D721Med (cell line): Measurements from ENCODE around the gene CAVIN1.
"Not testable (repeated sequence)": the region's sequence is repeated elsewhere in the genome, so short reads cannot be mapped to it uniquely, and the experiment has no call there.

Experiments
- DNase-seq: peaks from one replicate; pipeline ENCODE4 v3.0.0; 2011; ENCODE audit warnings: low spot score; ENCODE audit not compliant: insufficient read length
- FAIRE-seq: peaks from 2 replicates; lab custom pipeline; 2011; peaks lifted over from hg19 to GRCh38; lab: Jason Lieb, UNC
- TF ChIP-seq, protein P1 (sequence below): IDR thresholded peaks from 2 replicates; pipeline ENCODE4 v1.5.1; 2012; ENCODE audit warnings: mild to moderate bottlenecking, control low read depth; ENCODE audit not compliant: insufficient read depth; ENCODE audit errors: missing control alignments

Gene CAVIN1

DNA sequence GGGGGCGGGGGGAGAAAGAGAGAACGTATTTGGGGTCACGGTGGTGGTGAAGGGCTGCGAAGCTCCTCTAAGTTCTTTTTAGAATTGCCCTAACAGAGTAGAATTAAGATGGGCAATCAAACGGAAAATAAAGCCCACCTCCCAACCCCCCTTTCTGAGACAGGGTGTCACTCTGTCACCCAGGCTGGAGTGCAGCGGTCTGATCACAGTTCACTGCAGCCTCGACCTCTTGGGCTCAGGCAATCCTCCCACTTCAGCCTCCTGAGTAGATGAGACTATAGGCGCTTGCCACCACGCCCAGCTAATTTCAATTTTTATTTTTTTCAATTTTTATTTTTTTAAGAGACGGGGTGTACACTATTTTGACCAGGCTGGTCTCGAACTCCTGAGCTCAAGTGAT, 710 bp upstream of the CAVIN1 start:
- DNase-seq: no peak
- FAIRE-seq: no peak
- TF ChIP-seq, protein P1, sequence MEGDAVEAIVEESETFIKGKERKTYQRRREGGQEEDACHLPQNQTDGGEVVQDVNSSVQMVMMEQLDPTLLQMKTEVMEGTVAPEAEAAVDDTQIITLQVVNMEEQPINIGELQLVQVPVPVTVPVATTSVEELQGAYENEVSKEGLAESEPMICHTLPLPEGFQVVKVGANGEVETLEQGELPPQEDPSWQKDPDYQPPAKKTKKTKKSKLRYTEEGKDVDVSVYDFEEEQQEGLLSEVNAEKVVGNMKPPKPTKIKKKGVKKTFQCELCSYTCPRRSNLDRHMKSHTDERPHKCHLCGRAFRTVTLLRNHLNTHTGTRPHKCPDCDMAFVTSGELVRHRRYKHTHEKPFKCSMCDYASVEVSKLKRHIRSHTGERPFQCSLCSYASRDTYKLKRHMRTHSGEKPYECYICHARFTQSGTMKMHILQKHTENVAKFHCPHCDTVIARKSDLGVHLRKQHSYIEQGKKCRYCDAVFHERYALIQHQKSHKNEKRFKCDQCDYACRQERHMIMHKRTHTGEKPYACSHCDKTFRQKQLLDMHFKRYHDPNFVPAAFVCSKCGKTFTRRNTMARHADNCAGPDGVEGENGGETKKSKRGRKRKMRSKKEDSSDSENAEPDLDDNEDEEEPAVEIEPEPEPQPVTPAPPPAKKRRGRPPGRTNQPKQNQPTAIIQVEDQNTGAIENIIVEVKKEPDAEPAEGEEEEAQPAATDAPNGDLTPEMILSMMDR: no peak

DNA sequence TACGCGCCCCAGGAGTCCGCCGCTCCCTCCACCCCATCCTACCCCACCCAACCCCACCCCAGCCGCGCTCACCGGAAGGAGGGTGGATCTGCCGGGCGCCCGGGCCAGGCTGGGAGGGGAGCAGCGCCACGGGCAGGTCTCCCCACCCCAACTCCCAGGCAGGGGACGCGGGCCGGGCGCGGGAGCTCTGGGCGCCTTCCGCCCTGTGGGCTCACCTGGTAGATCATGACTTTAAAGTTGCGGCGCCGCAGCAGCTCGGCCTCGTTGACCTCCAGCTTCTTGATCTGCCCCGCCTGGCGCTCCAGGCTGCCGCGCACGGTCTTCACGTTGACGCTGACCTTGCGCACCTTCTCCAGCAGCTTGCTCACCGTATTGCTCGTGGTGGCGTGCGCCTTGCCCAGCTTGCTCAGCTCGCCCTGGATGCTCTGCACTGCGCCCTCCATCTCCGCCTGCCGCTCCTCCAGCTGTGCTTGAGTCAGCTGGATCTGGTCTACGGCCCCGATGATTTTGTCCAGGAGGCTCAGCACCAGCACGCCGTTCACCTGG, 571 bp downstream of the CAVIN1 start:
- no peak for DNase-seq
- TF ChIP-seq, protein P1: no peak
- no peak for FAIRE-seq

DNA sequence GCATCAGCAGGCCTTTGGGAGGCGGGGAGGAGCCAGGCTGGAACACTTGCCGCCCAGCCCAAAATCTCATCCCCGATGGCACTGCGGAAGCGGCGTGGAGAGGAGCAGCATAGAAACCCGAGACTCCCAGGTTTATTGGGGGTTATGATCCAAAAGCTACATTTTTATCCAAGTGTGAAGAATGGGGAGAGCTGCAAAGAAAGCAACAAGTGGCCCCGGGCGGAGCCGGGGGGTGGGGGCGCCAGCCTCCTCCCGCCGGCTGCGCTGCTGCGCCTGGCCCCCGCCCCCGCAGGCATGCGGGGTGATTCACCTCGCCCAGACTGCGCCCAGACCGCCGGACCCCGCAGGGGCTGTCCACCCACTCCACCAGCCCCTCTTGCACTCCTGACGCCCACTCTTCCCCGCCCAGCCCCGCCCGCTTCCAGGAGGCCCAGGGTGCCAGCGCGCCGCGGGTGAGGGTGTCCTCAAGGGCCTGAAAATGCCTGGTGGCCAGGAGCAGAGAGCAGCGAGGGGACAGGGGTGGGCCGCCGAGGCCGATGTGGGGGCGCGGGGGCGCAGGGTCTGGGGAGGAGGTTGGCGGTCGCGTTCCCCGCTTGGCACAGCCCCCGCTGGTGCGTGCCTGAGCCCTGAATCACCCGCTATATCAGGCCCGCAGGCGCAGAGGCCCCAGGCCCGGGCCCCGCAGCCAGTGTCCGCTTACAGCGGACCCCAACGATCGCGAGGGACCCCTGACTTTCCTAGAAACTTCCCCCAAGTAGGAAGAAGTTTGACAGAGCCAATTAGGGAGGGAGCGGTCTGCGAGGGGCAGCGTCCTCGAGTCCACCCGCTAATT, 1.3 kb downstream of the CAVIN1 start:
- TF ChIP-seq, protein P1: no peak
- no peak for FAIRE-seq
- DNase-seq: no peak

DNA sequence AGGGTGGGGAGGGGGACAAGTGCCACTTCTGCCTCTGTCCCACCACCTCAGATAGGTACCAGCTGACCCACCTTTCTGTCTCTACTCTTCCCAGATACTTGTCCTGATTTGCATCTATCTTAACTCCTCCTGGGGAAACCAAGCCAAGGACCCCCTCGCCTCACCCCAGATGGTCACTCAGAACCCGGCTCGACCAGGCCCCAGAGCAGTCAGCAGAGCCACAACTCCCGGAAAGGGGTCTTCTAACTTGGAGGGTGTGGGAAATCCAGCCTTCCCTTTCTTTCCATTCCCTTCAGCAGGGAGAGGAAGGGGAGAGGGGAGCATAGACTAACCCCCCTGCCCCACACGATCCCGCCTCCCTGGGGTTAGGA, 1.9 kb downstream of the CAVIN1 start:
- FAIRE-seq (no peak), DNase-seq (no peak)
- TF ChIP-seq, protein P1: no peak

DNA sequence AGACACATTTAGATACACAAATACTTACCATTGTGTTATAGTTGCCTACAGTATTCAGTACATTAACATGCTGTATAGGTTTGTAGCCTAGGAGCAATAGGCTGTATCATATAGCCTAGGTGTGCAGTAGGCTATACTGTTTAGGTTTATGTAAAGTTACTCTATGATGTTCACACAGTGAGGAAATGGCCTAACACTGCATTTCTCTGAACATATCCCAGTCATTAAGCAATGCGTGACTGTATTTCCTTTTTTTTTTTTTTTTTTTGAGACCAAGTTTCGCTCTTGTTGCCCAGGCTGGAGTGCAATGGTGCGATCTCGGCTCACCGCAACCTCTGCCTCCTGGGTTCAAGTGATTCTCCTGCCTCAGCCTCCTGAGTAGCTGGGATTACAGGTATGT, 5.1 kb downstream of the CAVIN1 start:
- DNase-seq, FAIRE-seq: not testable (repeated sequence)

DNA sequence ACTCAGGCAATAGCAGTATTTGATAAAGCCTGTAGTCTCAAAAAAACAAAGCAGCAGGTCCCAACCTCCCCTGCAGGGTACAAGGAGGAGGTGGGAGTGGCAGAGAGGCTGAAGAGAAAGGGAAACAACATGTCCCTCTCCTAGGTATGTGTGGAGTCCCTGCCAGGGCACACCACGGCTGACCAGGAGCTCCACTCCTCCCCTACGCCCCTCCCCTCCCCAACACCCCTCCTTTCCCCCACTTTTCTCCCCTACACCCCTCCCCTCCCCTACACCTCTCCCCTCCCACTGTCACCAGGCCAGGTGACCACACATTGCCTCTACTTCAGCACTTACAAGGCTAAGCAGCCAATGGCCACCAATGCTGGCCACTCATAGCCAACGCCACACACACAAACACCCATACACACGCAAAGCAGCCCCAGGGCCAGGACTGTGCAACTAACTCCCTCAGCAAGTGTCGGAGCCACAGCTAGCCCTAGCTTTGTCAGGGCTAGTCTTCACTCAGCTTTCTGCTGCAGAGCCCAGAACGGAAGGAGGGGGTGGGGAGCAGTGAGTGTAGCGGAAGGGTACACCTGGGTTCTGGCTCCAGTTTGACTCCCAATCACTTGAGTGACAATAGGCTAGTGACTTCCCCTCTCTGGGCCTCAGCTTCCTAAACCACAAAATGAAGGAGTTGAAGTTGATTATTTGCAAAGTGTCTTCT, 8.2 kb downstream of the CAVIN1 start:
- DNase-seq (no peak), FAIRE-seq (no peak)
- TF ChIP-seq, protein P1: no peak

DNA sequence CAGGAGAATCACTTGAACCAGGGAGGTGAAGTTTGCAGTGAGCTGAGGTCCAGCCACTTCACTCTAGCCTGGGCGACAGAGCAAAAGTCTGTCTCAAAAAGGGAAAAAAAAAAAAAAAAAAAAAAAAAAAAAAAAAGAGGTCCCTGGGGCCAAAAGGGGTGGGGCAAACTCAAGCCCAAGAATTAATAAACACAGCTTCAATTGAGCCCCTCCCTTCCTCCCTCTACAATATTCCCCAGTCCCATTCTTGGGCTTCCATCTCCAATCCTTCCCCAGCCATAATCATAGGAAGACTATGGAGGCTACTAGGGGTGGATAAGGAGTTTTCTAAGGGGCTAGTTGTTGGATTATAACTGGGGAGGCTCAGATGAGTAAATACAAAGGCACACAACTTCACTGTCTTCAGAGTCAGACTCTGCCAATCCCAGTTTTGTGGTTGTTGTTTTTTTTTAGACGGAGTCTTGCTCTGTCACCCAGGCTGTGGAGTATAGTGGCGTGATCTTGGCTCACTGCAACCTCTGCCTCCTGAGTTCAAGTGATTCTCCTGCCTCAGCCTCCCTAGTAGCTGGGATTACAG, 9.5 kb downstream of the CAVIN1 start:
- FAIRE-seq: no peak
- no peak for DNase-seq
- TF ChIP-seq, protein P1: no peak
